ENCODE data around the gene DIAPH3.

GRCh38 chr13:59770451-59770850 lies 393.3 kb downstream of the DIAPH3 start:
- no peak for TF ChIP-seq ZNF232 (CRISPR knock-in tag; IDR thresholded peaks at IDR 0.05)
- TF ChIP-seq CTCF (IDR thresholded peaks at IDR 0.05) = no peak
- no peak for TF ChIP-seq ERG (CRISPR knock-in tag; IDR thresholded peaks at IDR 0.05)
- TF ChIP-seq ZNF263 (CRISPR knock-in tag; IDR thresholded peaks at IDR 0.05; ENCODE audit: low read depth) = no peak
- no peak for TF ChIP-seq TP53 (CRISPR knock-in tag; IDR thresholded peaks at IDR 0.05)
- TF ChIP-seq, protein P1, sequence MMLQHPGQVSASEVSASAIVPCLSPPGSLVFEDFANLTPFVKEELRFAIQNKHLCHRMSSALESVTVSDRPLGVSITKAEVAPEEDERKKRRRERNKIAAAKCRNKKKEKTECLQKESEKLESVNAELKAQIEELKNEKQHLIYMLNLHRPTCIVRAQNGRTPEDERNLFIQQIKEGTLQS (CRISPR knock-in tag; conservative IDR thresholded peaks at IDR 0.05) = no peak
- no peak for TF ChIP-seq KAT7 (CRISPR knock-in tag; IDR thresholded peaks at IDR 0.05; ENCODE audit: borderline replicate concordance)
- no peak for TF ChIP-seq JUN (CRISPR knock-in tag; IDR thresholded peaks at IDR 0.05)
- no peak for TF ChIP-seq TCF7 (CRISPR knock-in tag; IDR thresholded peaks at IDR 0.05; ENCODE audit: low read depth)
- no peak for TF ChIP-seq ELF4 (CRISPR knock-in tag; IDR thresholded peaks at IDR 0.05; ENCODE audit: low read depth)
- no peak for TF ChIP-seq SP1 (CRISPR knock-in tag; conservative IDR thresholded peaks at IDR 0.05)

Data from WTC11 (cell line).